ENCODE data around the gene EPHA6. TPM values are rescaled to one million over a fixed set of nuclear protein-coding genes. Genes with fewer than 3 reads are reported as not detected.

The EPHA6 gene
- total RNA-seq, 1 experiment from 2014 or later = 0.61 TPM

DNA sequence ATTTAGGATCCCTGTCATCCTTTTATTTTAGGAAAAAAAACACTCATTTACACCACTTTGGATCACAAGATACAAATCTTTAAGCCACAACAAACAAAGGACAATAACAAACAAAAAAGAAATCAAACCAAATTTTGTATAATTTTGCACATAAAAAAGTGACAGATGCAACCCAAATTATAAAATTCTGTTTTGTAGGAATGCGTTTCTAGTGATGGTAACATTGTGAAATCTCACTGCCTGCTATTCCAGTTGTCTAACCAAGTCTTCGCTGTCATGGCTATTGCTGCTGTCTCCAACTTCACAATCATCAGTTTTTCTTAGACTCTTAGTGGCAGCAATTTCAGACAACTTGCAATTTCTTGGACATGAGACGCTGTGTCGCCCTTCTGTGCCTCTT is 891.8 kb downstream of the EPHA6 start:
- no peak overlapping the region for H2AFZ ChIP-seq (ENCODE audit: low read length)
- H3K79me1 ChIP-seq (ENCODE audit: insufficient read depth, low read depth, low read length, poor library complexity, severe bottlenecking) = no peaks in the 10 kb centered on the region
- no peak overlapping the region for H2BK12ac ChIP-seq (ENCODE audit: insufficient read length, low read depth, low read length)
- Mint-ChIP-seq H3K4me1 (peaks cover 0 to 3% of the 10 kb centered on the region in 2 experiments; a peak in 1 of 4 replicates), H3K36me3 (ENCODE audit: insufficient read depth in 1 of 3, low read depth in 3 of 3) (peaks cover 10 to 23% (median 17%) of the 10 kb centered on the region in 3 experiments), H3K27me3 (ENCODE audit: low read depth) (peaks cover 2% of the 10 kb centered on the region), H3K27ac (no peak overlapping the region), H3K9me3 (peaks cover 12 to 23% of the 10 kb centered on the region in 2 experiments), H3K4me3 (no peak overlapping the region)
- no peak overlapping the region for H4K91ac ChIP-seq (ENCODE audit: insufficient read length, low read depth, low read length)
- H3K23me2 ChIP-seq (ENCODE audit: insufficient read length, low read depth, low read length, poor library complexity, severe bottlenecking) = no peaks in the 10 kb centered on the region
- no peak overlapping the region for H3K4me2 ChIP-seq (ENCODE audit: insufficient read depth, insufficient read length, low read length)
- no peak overlapping the region for H3T11ph ChIP-seq (ENCODE audit: low read length)
- TF ChIP-seq, protein P1, sequence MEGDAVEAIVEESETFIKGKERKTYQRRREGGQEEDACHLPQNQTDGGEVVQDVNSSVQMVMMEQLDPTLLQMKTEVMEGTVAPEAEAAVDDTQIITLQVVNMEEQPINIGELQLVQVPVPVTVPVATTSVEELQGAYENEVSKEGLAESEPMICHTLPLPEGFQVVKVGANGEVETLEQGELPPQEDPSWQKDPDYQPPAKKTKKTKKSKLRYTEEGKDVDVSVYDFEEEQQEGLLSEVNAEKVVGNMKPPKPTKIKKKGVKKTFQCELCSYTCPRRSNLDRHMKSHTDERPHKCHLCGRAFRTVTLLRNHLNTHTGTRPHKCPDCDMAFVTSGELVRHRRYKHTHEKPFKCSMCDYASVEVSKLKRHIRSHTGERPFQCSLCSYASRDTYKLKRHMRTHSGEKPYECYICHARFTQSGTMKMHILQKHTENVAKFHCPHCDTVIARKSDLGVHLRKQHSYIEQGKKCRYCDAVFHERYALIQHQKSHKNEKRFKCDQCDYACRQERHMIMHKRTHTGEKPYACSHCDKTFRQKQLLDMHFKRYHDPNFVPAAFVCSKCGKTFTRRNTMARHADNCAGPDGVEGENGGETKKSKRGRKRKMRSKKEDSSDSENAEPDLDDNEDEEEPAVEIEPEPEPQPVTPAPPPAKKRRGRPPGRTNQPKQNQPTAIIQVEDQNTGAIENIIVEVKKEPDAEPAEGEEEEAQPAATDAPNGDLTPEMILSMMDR (conservative IDR thresholded peaks at IDR 0.05) = no peak
- no peaks in the 10 kb centered on the region for H3K27me3 ChIP-seq (ENCODE audit: insufficient read depth, low read length)
- no peak overlapping the region for H3K27ac ChIP-seq (ENCODE audit: insufficient read length, low read depth, low read length)
- no peaks in the 10 kb centered on the region for H3K4me1 ChIP-seq (ENCODE audit: insufficient read depth, low read length)
- no peaks in the 10 kb centered on the region for H4K20me1 ChIP-seq (ENCODE audit: control insufficient read depth, insufficient read depth, insufficient read length)
- H4K5ac ChIP-seq (ENCODE audit: insufficient read length, low read depth, low read length) = no peak overlapping the region
- H3K9me3 ChIP-seq (ENCODE audit: control insufficient read depth, low read depth, low read length) = no peaks in the 10 kb centered on the region
- no peak overlapping the region for H2BK20ac ChIP-seq (ENCODE audit: low read depth, low read length, poor library complexity, severe bottlenecking)
- H3K23ac ChIP-seq (ENCODE audit: insufficient read length, low read depth, low read length) = no peak overlapping the region
- no peak overlapping the region for H2BK120ac ChIP-seq (ENCODE audit: low read depth, low read length, poor library complexity, severe bottlenecking)
- H3K9ac ChIP-seq (ENCODE audit: extremely low read depth, insufficient read length, low read length) = no peak overlapping the region
- H2AK5ac ChIP-seq (ENCODE audit: insufficient read length, low read length) = no peak overlapping the region
- WGBS (ENCODE audit: extremely low coverage, insufficient read length, low lambda C conversion rate) = no CpG with 5 or more reads among the region's 4 CpGs
- no peak overlapping the region for H3K14ac ChIP-seq (ENCODE audit: insufficient read depth, low read length)
- no peaks in the 10 kb centered on the region for H3K79me2 ChIP-seq (ENCODE audit: insufficient read depth, low read length)
- H2BK5ac ChIP-seq (ENCODE audit: insufficient read length, low read length) = no peak overlapping the region
- H2BK15ac ChIP-seq (ENCODE audit: low read depth, low read length) = no peak overlapping the region
- no peak overlapping the region for H3K18ac ChIP-seq (ENCODE audit: insufficient read length, low read depth, low read length)
- no peak for DNase-seq
- H3K4ac ChIP-seq (ENCODE audit: low read depth, low read length) = no peak overlapping the region
- H4K8ac ChIP-seq (replicated peaks; ENCODE audit: insufficient read length, low read depth, low read length) = no peak overlapping the region
- no peak overlapping the region for H3K56ac ChIP-seq (ENCODE audit: insufficient read length, low read depth, low read length)
